Activated gamma-delta T cell treated with Interleukin-2 at 50 U/mL for 16 hours (primary cell): Measurements from ENCODE around the gene CCSAP.
A peak's percentile ranks its signal among the peaks of the same experiment; 100 is the strongest.
"Not testable (repeated sequence)": the region's sequence is repeated elsewhere in the genome, so short reads cannot be mapped to it uniquely, and the experiment has no call there.

Experiments
- DNase-seq: peaks from one replicate; pipeline ENCODE4 v3.0.0-alpha.2; 2020

CCSAP gene

GRCh38 chr1:229342656-229343569, at the start of gene CCSAP:
TSS of gene CCSAP (minus strand) at chr1:229343047. CDS start at chr1:229342465, 582 bp downstream.
- DNase-seq, result peak; percentile 47

- DNase-seq, result no peak
Observed at GRCh38 chr1:229390130-229390529, 47.3 kb upstream of the CCSAP start.

GRCh38 chr1:229388897-229389580, 46.2 kb upstream of the CCSAP start:
- no peak for DNase-seq

GRCh38 chr1:229385853-229386456, 43.1 kb upstream of the CCSAP start:
- DNase-seq, result no peak

GRCh38 chr1:229384822-229385221, 42.0 kb upstream of the CCSAP start:
- no peak for DNase-seq

- DNase-seq, result no peak
Observed at GRCh38 chr1:229383961-229384360, 41.1 kb upstream of the CCSAP start.

- no peak for DNase-seq
Observed at GRCh38 chr1:229383188-229383587, 40.3 kb upstream of the CCSAP start.

- DNase-seq, result no peak
Observed at GRCh38 chr1:229381234-229381633, 38.4 kb upstream of the CCSAP start.

- DNase-seq, result no peak
Observed at GRCh38 chr1:229380536-229381160, 37.8 kb upstream of the CCSAP start.

GRCh38 chr1:229379846-229380245, 37.0 kb upstream of the CCSAP start:
- no peak for DNase-seq

- DNase-seq, result no peak
Observed at GRCh38 chr1:229378586-229379367, 35.9 kb upstream of the CCSAP start.

- not testable (repeated sequence) for DNase-seq
Observed at GRCh38 chr1:229378035-229378434, 35.2 kb upstream of the CCSAP start.

- no peak for DNase-seq
Observed at GRCh38 chr1:229377429-229377828, 34.6 kb upstream of the CCSAP start.

- no peak for DNase-seq
Observed at GRCh38 chr1:229376521-229376920, 33.7 kb upstream of the CCSAP start.

GRCh38 chr1:229374485-229374884, 31.6 kb upstream of the CCSAP start:
- DNase-seq, result no peak

GRCh38 chr1:229373395-229373794, 30.5 kb upstream of the CCSAP start:
- no peak for DNase-seq

GRCh38 chr1:229372251-229372650, 29.4 kb upstream of the CCSAP start:
- DNase-seq, result no peak

GRCh38 chr1:229371624-229372023, 28.8 kb upstream of the CCSAP start:
- DNase-seq, result no peak

GRCh38 chr1:229370601-229371021, 27.8 kb upstream of the CCSAP start:
- no peak for DNase-seq

GRCh38 chr1:229368347-229368746, 25.5 kb upstream of the CCSAP start:
- DNase-seq, result no peak

GRCh38 chr1:229365569-229365968, 22.7 kb upstream of the CCSAP start:
- no peak for DNase-seq
